ENCODE measurements around the gene CCDC146.

Gene CCDC146

GRCh38 chr7:77248154-77248553, 125.7 kb downstream of the CCDC146 start:
- no peak overlapping the region for H3K14ac ChIP-seq (ENCODE audit: low read length)
- no peak overlapping the region for H2BK12ac ChIP-seq (ENCODE audit: low read length)
- H3K9me3 ChIP-seq (replicated peaks in 1 of 2; ENCODE audit: control insufficient read depth in 2 of 2, insufficient read depth in 1 of 2, low read depth in 1 of 2, low read length in 2 of 2) = no peaks in the 10 kb centered on the region
- no peaks in the 10 kb centered on the region for H3K79me1 ChIP-seq (ENCODE audit: low read depth, low read length)
- H3K4me3 ChIP-seq (ENCODE audit: low read length in 2 of 2) = no peak overlapping the region
- no peak overlapping the region for H2BK5ac ChIP-seq (ENCODE audit: low read length)
- H3K27me3 ChIP-seq (ENCODE audit: control insufficient read depth in 3 of 3, insufficient read depth in 3 of 3, low read depth in 1 of 3, low read length in 3 of 3) = no peaks in the 10 kb centered on the region
- H3K4me1 ChIP-seq (ENCODE audit: control insufficient read depth in 2 of 2, insufficient read depth in 1 of 2, low read depth in 1 of 2, low read length in 2 of 2) = no peaks in the 10 kb centered on the region
- no peak overlapping the region for H4K8ac ChIP-seq (ENCODE audit: low read depth, low read length)
- no peak overlapping the region for H3K27ac ChIP-seq (replicated peaks; ENCODE audit: low read length)
- no peak overlapping the region for H2BK15ac ChIP-seq (ENCODE audit: low read length)
- H3K4me2 ChIP-seq (ENCODE audit: insufficient read depth, low read length, poor library complexity, severe bottlenecking) = no peak overlapping the region
- H2AK5ac ChIP-seq (ENCODE audit: low read depth, low read length) = no peak overlapping the region
- no peaks in the 10 kb centered on the region for H3K36me3 ChIP-seq (replicated peaks in 1 of 2; ENCODE audit: control insufficient read depth in 2 of 2, insufficient read depth in 2 of 2, low read length in 2 of 2)
- no peak overlapping the region for H2AFZ ChIP-seq (ENCODE audit: low read length)
- no CpG with 5 or more reads among the region's 3 CpGs for WGBS, 2 donors (ENCODE audit: extremely low coverage in 2 of 2, insufficient read length in 2 of 2, insufficient replicate concordance in 1 of 2)
- H3K23ac ChIP-seq (ENCODE audit: low read depth, low read length, poor library complexity) = no peak overlapping the region
- no peak for DNase-seq (ENCODE audit: low spot score)
- no peak overlapping the region for H4K91ac ChIP-seq (ENCODE audit: low read depth, low read length, poor library complexity)
- H2BK120ac ChIP-seq (ENCODE audit: low read depth, low read length) = no peak overlapping the region
- no peak overlapping the region for H3K9ac ChIP-seq (ENCODE audit: low read depth, low read length, poor library complexity)
- no peak overlapping the region for H3K18ac ChIP-seq (ENCODE audit: low read length)
- H3K4ac ChIP-seq (ENCODE audit: low read length) = no peak overlapping the region

GRCh38 chr7:77252506-77252905, 130.1 kb downstream of the CCDC146 start:
- Histone ChIP-seq H2AFZ (ENCODE audit: low read length) (no peak overlapping the region), H2AK5ac (ENCODE audit: low read depth, low read length) (no peak overlapping the region), H2BK15ac (ENCODE audit: low read length) (no peak overlapping the region), H2BK12ac (ENCODE audit: low read length) (no peak overlapping the region), H3K4ac (ENCODE audit: low read length) (no peak overlapping the region), H3K9ac (ENCODE audit: low read depth, low read length, poor library complexity) (no peak overlapping the region), H3K36me3 (replicated peaks in 1 of 2; ENCODE audit: control insufficient read depth in 2 of 2, insufficient read depth in 2 of 2, low read length in 2 of 2) (no peaks in the 10 kb centered on the region), H3K4me3 (ENCODE audit: low read length in 2 of 2) (no peak overlapping the region), H3K27me3 (ENCODE audit: control insufficient read depth in 3 of 3, insufficient read depth in 3 of 3, low read depth in 1 of 3, low read length in 3 of 3) (no peaks in the 10 kb centered on the region), H4K8ac (ENCODE audit: low read depth, low read length) (no peak overlapping the region), H2BK5ac (ENCODE audit: low read length) (no peak overlapping the region), H2BK120ac (ENCODE audit: low read depth, low read length) (no peak overlapping the region), H4K91ac (ENCODE audit: low read depth, low read length, poor library complexity) (no peak overlapping the region), H3K27ac (replicated peaks; ENCODE audit: low read length) (no peak overlapping the region), H3K4me1 (ENCODE audit: control insufficient read depth in 2 of 2, insufficient read depth in 1 of 2, low read depth in 1 of 2, low read length in 2 of 2) (no peaks in the 10 kb centered on the region), H3K9me3 (replicated peaks in 1 of 2; ENCODE audit: control insufficient read depth in 2 of 2, insufficient read depth in 1 of 2, low read depth in 1 of 2, low read length in 2 of 2) (no peaks in the 10 kb centered on the region), H3K23ac (ENCODE audit: low read depth, low read length, poor library complexity) (no peak overlapping the region), H3K14ac (ENCODE audit: low read length) (no peak overlapping the region), H3K4me2 (ENCODE audit: insufficient read depth, low read length, poor library complexity, severe bottlenecking) (no peak overlapping the region), H3K18ac (ENCODE audit: low read length) (no peak overlapping the region), H3K79me1 (ENCODE audit: low read depth, low read length) (no peaks in the 10 kb centered on the region)
- no CpG with 5 or more reads among the region's 5 CpGs for WGBS, 2 donors (ENCODE audit: extremely low coverage in 2 of 2, insufficient read length in 2 of 2, insufficient replicate concordance in 1 of 2)
- DNase-seq (ENCODE audit: low spot score) = no peak

- no peak overlapping the region for H2BK120ac ChIP-seq (ENCODE audit: low read depth, low read length)
- H4K91ac ChIP-seq (ENCODE audit: low read depth, low read length, poor library complexity) = no peak overlapping the region
- no peaks in the 10 kb centered on the region for H3K9me3 ChIP-seq (replicated peaks in 1 of 2; ENCODE audit: control insufficient read depth in 2 of 2, insufficient read depth in 1 of 2, low read depth in 1 of 2, low read length in 2 of 2)
- H2BK12ac ChIP-seq (ENCODE audit: low read length) = no peak overlapping the region
- no peak overlapping the region for H2AFZ ChIP-seq (ENCODE audit: low read length)
- H2BK15ac ChIP-seq (ENCODE audit: low read length) = no peak overlapping the region
- no peak overlapping the region for H3K9ac ChIP-seq (ENCODE audit: low read depth, low read length, poor library complexity)
- H3K4me1 ChIP-seq (ENCODE audit: control insufficient read depth in 2 of 2, insufficient read depth in 1 of 2, low read depth in 1 of 2, low read length in 2 of 2) = no peaks in the 10 kb centered on the region
- no peak overlapping the region for H3K4me2 ChIP-seq (ENCODE audit: insufficient read depth, low read length, poor library complexity, severe bottlenecking)
- no peaks in the 10 kb centered on the region for H3K79me1 ChIP-seq (ENCODE audit: low read depth, low read length)
- no peak overlapping the region for H3K4ac ChIP-seq (ENCODE audit: low read length)
- H3K27ac ChIP-seq (replicated peaks; ENCODE audit: low read length) = no peak overlapping the region
- no peak overlapping the region for H3K4me3 ChIP-seq (ENCODE audit: low read length in 2 of 2)
- no CpG with 5 or more reads among the region's 3 CpGs for WGBS, 2 donors (ENCODE audit: extremely low coverage in 2 of 2, insufficient read length in 2 of 2, insufficient replicate concordance in 1 of 2)
- H2AK5ac ChIP-seq (ENCODE audit: low read depth, low read length) = no peak overlapping the region
- no peaks in the 10 kb centered on the region for H3K27me3 ChIP-seq (ENCODE audit: control insufficient read depth in 3 of 3, insufficient read depth in 3 of 3, low read depth in 1 of 3, low read length in 3 of 3)
- H4K8ac ChIP-seq (ENCODE audit: low read depth, low read length) = no peak overlapping the region
- no peak overlapping the region for H3K23ac ChIP-seq (ENCODE audit: low read depth, low read length, poor library complexity)
- no peak overlapping the region for H3K18ac ChIP-seq (ENCODE audit: low read length)
- DNase-seq (ENCODE audit: low spot score) = no peak
- no peak overlapping the region for H3K14ac ChIP-seq (ENCODE audit: low read length)
- H2BK5ac ChIP-seq (ENCODE audit: low read length) = no peak overlapping the region
- no peaks in the 10 kb centered on the region for H3K36me3 ChIP-seq (replicated peaks in 1 of 2; ENCODE audit: control insufficient read depth in 2 of 2, insufficient read depth in 2 of 2, low read length in 2 of 2)
Observed at GRCh38 chr7:77253151-77253550, 130.7 kb downstream of the CCDC146 start.

GRCh38 chr7:77254429-77254828, 132.0 kb downstream of the CCDC146 start:
- Histone ChIP-seq H3K27me3 (ENCODE audit: control insufficient read depth in 3 of 3, insufficient read depth in 3 of 3, low read depth in 1 of 3, low read length in 3 of 3) (no peaks in the 10 kb centered on the region), H3K36me3 (replicated peaks in 1 of 2; ENCODE audit: control insufficient read depth in 2 of 2, insufficient read depth in 2 of 2, low read length in 2 of 2) (no peaks in the 10 kb centered on the region), H2AK5ac (ENCODE audit: low read depth, low read length) (no peak overlapping the region), H3K79me1 (ENCODE audit: low read depth, low read length) (no peaks in the 10 kb centered on the region), H3K14ac (ENCODE audit: low read length) (no peak overlapping the region), H3K27ac (replicated peaks; ENCODE audit: low read length) (no peak overlapping the region), H3K4ac (ENCODE audit: low read length) (no peak overlapping the region), H2BK5ac (ENCODE audit: low read length) (no peak overlapping the region), H3K9me3 (replicated peaks in 1 of 2; ENCODE audit: control insufficient read depth in 2 of 2, insufficient read depth in 1 of 2, low read depth in 1 of 2, low read length in 2 of 2) (no peaks in the 10 kb centered on the region), H3K18ac (ENCODE audit: low read length) (no peak overlapping the region), H3K4me2 (ENCODE audit: insufficient read depth, low read length, poor library complexity, severe bottlenecking) (no peak overlapping the region), H2BK15ac (ENCODE audit: low read length) (no peak overlapping the region), H3K23ac (ENCODE audit: low read depth, low read length, poor library complexity) (no peak overlapping the region), H3K9ac (ENCODE audit: low read depth, low read length, poor library complexity) (no peak overlapping the region), H3K4me1 (ENCODE audit: control insufficient read depth in 2 of 2, insufficient read depth in 1 of 2, low read depth in 1 of 2, low read length in 2 of 2) (no peaks in the 10 kb centered on the region), H4K8ac (ENCODE audit: low read depth, low read length) (no peak overlapping the region), H2BK12ac (ENCODE audit: low read length) (no peak overlapping the region), H4K91ac (ENCODE audit: low read depth, low read length, poor library complexity) (no peak overlapping the region), H3K4me3 (ENCODE audit: low read length in 2 of 2) (no peak overlapping the region), H2AFZ (ENCODE audit: low read length) (no peak overlapping the region), H2BK120ac (ENCODE audit: low read depth, low read length) (no peak overlapping the region)
- DNase-seq (ENCODE audit: low spot score) = no peak
